Kidney (tissue), 14 donors: ENCODE measurements around the gene TYW3. TPM values are rescaled to one million over a fixed set of nuclear protein-coding genes. Genes with fewer than 3 reads are reported as not detected.

Experiments
- DNase-seq, 5 donors: peaks; one replicate each; pipeline ENCODE4 v3.0.0-alpha.2; 2013 to 2020
- FAIRE-seq: peaks from 2 replicates; lab custom pipeline; 2012; peaks lifted over from hg19 to GRCh38; lab: Jason Lieb, UNC
- H3K27ac ChIP-seq, 2 donors: one replicate each; pipeline ENCODE4 v1.7.0; 2013; ENCODE audit warnings: low read depth in 2 of 2, low read length in 2 of 2, inconsistent platforms in 1 of 2
- H3K27me3 ChIP-seq: one replicate; pipeline ENCODE4 v1.7.1; 2013; ENCODE audit warnings: low read length, inconsistent platforms; ENCODE audit not compliant: control insufficient read depth, insufficient read depth
- H3K36me3 ChIP-seq, 3 donors: one replicate each; pipeline versions ENCODE4 v1.7.0 to v1.7.1; 2013; ENCODE audit warnings: low read length in 3 of 3, control low read depth in 1 of 3, inconsistent platforms in 1 of 3; ENCODE audit not compliant: insufficient read depth in 3 of 3, control insufficient read depth in 2 of 3
- H3K4me1 ChIP-seq, 3 donors: one replicate each; pipeline versions ENCODE4 v1.7.0 to v1.7.1; 2013; ENCODE audit warnings: low read length in 3 of 3, inconsistent platforms in 1 of 3, low read depth in 1 of 3; ENCODE audit not compliant: control insufficient read depth in 2 of 3, insufficient read depth in 2 of 3
- H3K4me3 ChIP-seq, 3 donors: one replicate each; pipeline versions ENCODE4 v1.7.0 to v1.8.1; 2013; ENCODE audit warnings: low read length in 3 of 3, control low read depth in 1 of 3, inconsistent platforms in 1 of 3
- H3K9ac ChIP-seq, 3 donors: one replicate each; pipeline versions ENCODE4 v1.7.0 to v1.7.1; 2013; ENCODE audit warnings: low read length in 3 of 3, control low read depth in 1 of 3, inconsistent platforms in 1 of 3
- H3K9me3 ChIP-seq, 3 donors: one replicate each; pipeline versions ENCODE4 v1.7.0 to v1.7.1; 2013; ENCODE audit warnings: low read length in 3 of 3, control low read depth in 1 of 3, inconsistent platforms in 1 of 3; ENCODE audit not compliant: control insufficient read depth in 2 of 3, insufficient read depth in 1 of 3
- CTCF ChIP-seq: IDR thresholded peaks from 3 replicates; pipeline ENCODE4 v1.5.1; 2012; ENCODE audit warnings: mild to moderate bottlenecking, moderate library complexity, borderline replicate concordance; ENCODE audit not compliant: insufficient read depth; ENCODE audit errors: extremely low read depth
- intact Hi-C: fragments of 100-400 bp; cut with DNase I; formaldehyde crosslinking; loops from one replicate; pipeline ENCODE4 v1.11.1; 2022
- polyA plus RNA-seq: library from polyadenylated mRNA; stranded (reverse); fragments of 350-450 nt; fragmentation: Illumina TruSeq; extraction: RNeasy Lipid Tissue Mini Kit (QIAGEN cat#74804); gene quantifications from one replicate; pipeline ENCODE4 v1.2.3, GENCODE V29; 2014; ENCODE audit warnings: low read depth, low replicate concordance; ENCODE audit not compliant: insufficient read depth
- total RNA-seq: library from RNA; stranded (reverse); fragmentation: NEBNext Ultra II Directional; extraction: Animal tissue kit (Norgen Biotek cat#: 25700); gene quantifications from one replicate; pipeline ENCODE4 v1.2.1, GENCODE V29; 2021
- donor health status: control.
- donor health status: control.
- donor health status: control.
- donor health status: control.
- donor health status: control.
- donor health status: DM: yes; HTN: yes; CAD: no.
- donor health status: Normal renal cell carcinoma (clear cell type).

TYW3 gene
- total and polyA plus RNA-seq, 2 donors from 2014 or later = 17.1 to 22.1 TPM

GRCh38 chr1:74780594-74780993, 47.6 kb downstream of the TYW3 start:
- Histone ChIP-seq H3K27me3 (no peaks in the 10 kb centered on the region), H3K9me3 (no peaks in the 10 kb centered on the region), H3K36me3 (no peaks in the 10 kb centered on the region), H3K4me1 (no peaks in the 10 kb centered on the region), H3K27ac (no peak overlapping the region), H3K9ac (no peak overlapping the region), H3K4me3 (no peak overlapping the region)
- DNase-seq = no peak
- FAIRE-seq = no peak
- TF ChIP-seq CTCF = no peak
- intact Hi-C loops = no loop called here

- intact Hi-C loops = no loop called here
- no peak for TF ChIP-seq CTCF
- no peaks in the 10 kb centered on the region for H3K36me3 ChIP-seq
- H3K9ac ChIP-seq = no peak overlapping the region
- no peak for DNase-seq
- H3K9me3 ChIP-seq = no peaks in the 10 kb centered on the region
- no peak for FAIRE-seq
- no peak overlapping the region for H3K4me3 ChIP-seq
- no peak overlapping the region for H3K27ac ChIP-seq
- H3K27me3 ChIP-seq = no peaks in the 10 kb centered on the region
- H3K4me1 ChIP-seq = no peaks in the 10 kb centered on the region
Measured at GRCh38 chr1:74785944-74786343, 53.0 kb downstream of the TYW3 start.

- H3K27me3 ChIP-seq = no peaks in the 10 kb centered on the region
- FAIRE-seq = no peak
- intact Hi-C loops = no loop called here
Measured at GRCh38 chr1:74790453-74790852, 57.5 kb downstream of the TYW3 start.

More at GRCh38 chr1:74790453-74790852, 57.5 kb downstream of the TYW3 start:
- Histone ChIP-seq H3K9me3 (no peaks in the 10 kb centered on the region), H3K4me3 (no peak overlapping the region), H3K27ac (no peak overlapping the region), H3K4me1 (no peaks in the 10 kb centered on the region), H3K36me3 (no peaks in the 10 kb centered on the region), H3K9ac (no peak overlapping the region)
- no peak for TF ChIP-seq CTCF
- no peak for DNase-seq
